ENCODE data around the gene PCDHGB6. TPM values are rescaled to one million over a fixed set of nuclear protein-coding genes. Genes with fewer than 3 reads are reported as not detected.
"Not testable (repeated sequence)": the region's sequence is repeated elsewhere in the genome, so short reads cannot be mapped to it uniquely, and the experiment has no call there.

PCDHGB6 gene
- total and polyA plus RNA-seq, 2 experiments from 2014 or later, result 13.1 to 13.6 TPM

GRCh38 chr5:141432726-141433125, 24.9 kb downstream of the PCDHGB6 start:
- peaks cover 12% of the 10 kb centered on the region for H3K79me2 ChIP-seq
- not testable (repeated sequence) for DNase-seq (ENCODE audit: low spot score); H3K4me1 ChIP-seq (ENCODE audit: insufficient read depth); H3K27ac ChIP-seq; H3K9me2 ChIP-seq (replicated peaks; ENCODE audit: insufficient read depth); H3K27me3 ChIP-seq; H2AFZ ChIP-seq; H4K20me1 ChIP-seq (ENCODE audit: insufficient read depth, poor library complexity, severe bottlenecking); H3K4me3 ChIP-seq; H3K4me2 ChIP-seq; H3K36me3 ChIP-seq (replicated peaks; ENCODE audit: insufficient read depth, low read depth)
- 96% methylated on average over 26 of the region's 29 CpGs for WGBS (ENCODE audit: low lambda C conversion rate, missing lambda C conversion rate)
- peaks cover 55% of the 10 kb centered on the region for H3K9me3 ChIP-seq (ENCODE audit: low read depth)

GRCh38 chr5:141434006-141434405, 26.2 kb downstream of the PCDHGB6 start:
- peaks cover 12% of the 10 kb centered on the region for H3K79me2 ChIP-seq
- H3K4me1 ChIP-seq (ENCODE audit: insufficient read depth), result no peaks in the 10 kb centered on the region
- WGBS (ENCODE audit: low lambda C conversion rate, missing lambda C conversion rate), result 93% methylated on average over 2 of the region's 2 CpGs
- H3K4me2 ChIP-seq, result no peak overlapping the region
- no peak overlapping the region for H3K4me3 ChIP-seq
- no peaks in the 10 kb centered on the region for H3K9me2 ChIP-seq (replicated peaks; ENCODE audit: insufficient read depth)
- H3K36me3 ChIP-seq (replicated peaks; ENCODE audit: insufficient read depth, low read depth), result peaks cover 5% of the 10 kb centered on the region
- H3K9me3 ChIP-seq (ENCODE audit: low read depth), result peaks cover 45% of the 10 kb centered on the region
- no peaks in the 10 kb centered on the region for H3K27me3 ChIP-seq
- TF ChIP-seq EZH2phosphoT487 (IDR thresholded peaks at IDR 0.05; ENCODE audit: low read depth, severe bottlenecking, unreplicated experiment), result no peak
- DNase-seq (ENCODE audit: low spot score), result no peak
- H4K20me1 ChIP-seq (ENCODE audit: insufficient read depth, poor library complexity, severe bottlenecking), result no peaks in the 10 kb centered on the region
- no peak overlapping the region for H3K27ac ChIP-seq
- no peak overlapping the region for H2AFZ ChIP-seq

GRCh38 chr5:141437221-141437620, 29.4 kb downstream of the PCDHGB6 start:
- Histone ChIP-seq H3K4me3 (no peak overlapping the region), H3K4me1 (ENCODE audit: insufficient read depth) (no peaks in the 10 kb centered on the region), H3K27ac (no peak overlapping the region), H3K27me3 (no peaks in the 10 kb centered on the region), H3K9me3 (ENCODE audit: low read depth) (peaks cover 14% of the 10 kb centered on the region), H2AFZ (no peak overlapping the region), H4K20me1 (ENCODE audit: insufficient read depth, poor library complexity, severe bottlenecking) (no peaks in the 10 kb centered on the region), H3K4me2 (no peak overlapping the region), H3K36me3 (replicated peaks; ENCODE audit: insufficient read depth, low read depth) (no peaks in the 10 kb centered on the region), H3K9me2 (replicated peaks; ENCODE audit: insufficient read depth) (no peaks in the 10 kb centered on the region), H3K79me2 (peaks cover 6% of the 10 kb centered on the region)
- WGBS (ENCODE audit: low lambda C conversion rate, missing lambda C conversion rate), result 98% methylated on average over 2 of the region's 2 CpGs
- no peak for TF ChIP-seq EZH2phosphoT487 (IDR thresholded peaks at IDR 0.05; ENCODE audit: low read depth, severe bottlenecking, unreplicated experiment)
- no peak for TF ChIP-seq CTCF (IDR thresholded peaks at IDR 0.05; ENCODE audit: poor library complexity)
- TF ChIP-seq EZH2 (IDR thresholded peaks at IDR 0.05; ENCODE audit: borderline replicate concordance), result no peak
- DNase-seq (ENCODE audit: low spot score), result no peak

GRCh38 chr5:141439411-141440141, 31.8 kb downstream of the PCDHGB6 start:
- peaks cover 3% of the 10 kb centered on the region for H3K79me2 ChIP-seq
- no peaks in the 10 kb centered on the region for H3K36me3 ChIP-seq (replicated peaks; ENCODE audit: insufficient read depth, low read depth)
- 91% methylated on average over 10 of the region's 10 CpGs for WGBS (ENCODE audit: low lambda C conversion rate, missing lambda C conversion rate)

More at GRCh38 chr5:141439411-141440141, 31.8 kb downstream of the PCDHGB6 start:
- H3K9me3 ChIP-seq (ENCODE audit: low read depth), result peaks cover 7% of the 10 kb centered on the region
- no peaks in the 10 kb centered on the region for H4K20me1 ChIP-seq (ENCODE audit: insufficient read depth, poor library complexity, severe bottlenecking)
- H3K4me1 ChIP-seq (ENCODE audit: insufficient read depth), result no peaks in the 10 kb centered on the region
- no peak overlapping the region for H3K4me2 ChIP-seq
- TF ChIP-seq CTCF (IDR thresholded peaks at IDR 0.05; ENCODE audit: poor library complexity) (no peak), EZH2phosphoT487 (IDR thresholded peaks at IDR 0.05; ENCODE audit: low read depth, severe bottlenecking, unreplicated experiment) (no peak), EZH2 (IDR thresholded peaks at IDR 0.05; ENCODE audit: borderline replicate concordance) (no peak)
- H2AFZ ChIP-seq, result no peak overlapping the region
- no peaks in the 10 kb centered on the region for H3K27me3 ChIP-seq
- no peak overlapping the region for H3K27ac ChIP-seq
- H3K4me3 ChIP-seq, result no peak overlapping the region
- no peak for DNase-seq (ENCODE audit: low spot score)
- H3K9me2 ChIP-seq (replicated peaks; ENCODE audit: insufficient read depth), result no peaks in the 10 kb centered on the region
